Epithelial cell of esophagus (primary cell): ENCODE data around the gene MNAT1.
A peak's percentile ranks its signal among the peaks of the same experiment; 100 is the strongest.

Source experiments
- DNase-seq: peaks from one replicate; pipeline ENCODE4 v3.0.0; 2010; ENCODE audit warnings: low read depth
- H3K4me3 ChIP-seq: 2 replicates; pipeline ENCODE4 v1.5.1; 2011; ENCODE audit warnings: mild to moderate bottlenecking, low read length, control low read depth
- CTCF ChIP-seq: IDR thresholded peaks from 2 replicates; pipeline ENCODE4 v1.5.1; 2011; ENCODE audit warnings: low read depth, mild to moderate bottlenecking, low read length, control low read depth, inconsistent platforms; ENCODE audit not compliant: insufficient read depth; ENCODE audit errors: missing control alignments

Gene MNAT1

GRCh38 chr14:60760209-60760608, 25.6 kb downstream of the MNAT1 start:
- DNase-seq, result peak; percentile 16
- no peak for TF ChIP-seq CTCF

GRCh38 chr14:60760644-60761364, 26.2 kb downstream of the MNAT1 start:
- no peak for TF ChIP-seq CTCF
- no peak overlapping the region for H3K4me3 ChIP-seq
- peak; percentile 79 for DNase-seq

More at GRCh38 chr14:60760209-60760608, 25.6 kb downstream of the MNAT1 start:
- H3K4me3 ChIP-seq, result no peak overlapping the region

GRCh38 chr14:60768602-60769001, 34.0 kb downstream of the MNAT1 start:
- no peak for TF ChIP-seq CTCF
- peak; percentile 40 for DNase-seq
- no peak overlapping the region for H3K4me3 ChIP-seq

GRCh38 chr14:60771117-60771516, 36.6 kb downstream of the MNAT1 start:
- TF ChIP-seq CTCF, result no peak
- no peak for DNase-seq
- H3K4me3 ChIP-seq, result no peak overlapping the region

- no peak for DNase-seq
- H3K4me3 ChIP-seq, result no peak overlapping the region
- TF ChIP-seq CTCF, result no peak
These were observed 39.0 kb downstream of the MNAT1 start for GRCh38 chr14:60773558-60773957.

- peak; percentile 77 for DNase-seq
- TF ChIP-seq CTCF, result no peak
- H3K4me3 ChIP-seq, result no peak overlapping the region
These were observed 40.7 kb downstream of the MNAT1 start for GRCh38 chr14:60775296-60775695.
